Gastroesophageal sphincter (tissue), 3 donors: ENCODE measurements around the gene RDH14.

Experiments
- CTCF ChIP-seq, 4 experiments: fragments of 200-600 bp in 2 of 4; fragments of 450-650 bp in 2 of 4; sonication (generic) in 1 of 4; IDR thresholded peaks; one replicate each; pipeline ENCODE4 v1.5.1; 2017 to 2019; ENCODE audit warnings: antibody characterized with exemption in 4 of 4, mild to moderate bottlenecking in 2 of 4, moderate library complexity in 2 of 4
- POLR2A ChIP-seq, 2 donors: fragments of 450-650 bp; IDR thresholded peaks; one replicate each; pipeline ENCODE4 v1.6.1; 2017; ENCODE audit warnings: antibody characterized with exemption in 2 of 2, mild to moderate bottlenecking in 2 of 2, moderate library complexity in 1 of 2
- POLR2AphosphoS5 ChIP-seq: sonication (generic); formaldehyde crosslinking; IDR thresholded peaks from one replicate; pipeline ENCODE4 v1.6.1; 2017; ENCODE audit warnings: antibody characterized with exemption

GRCh38 chr2:18550433-18550832 is 10.0 kb downstream of the RDH14 start:
- TF ChIP-seq POLR2AphosphoS5 (no peak), CTCF (IDR thresholded peaks at IDR 0.05) (no peak), POLR2A (IDR thresholded peaks at IDR 0.05) (no peak)
